HG02970 (cell line): Measurements from ENCODE around the gene CCL19.
"Not testable (repeated sequence)": the region's sequence is repeated elsewhere in the genome, so short reads cannot be mapped to it uniquely, and the experiment has no call there.

Experiments
- ATAC-seq: cut with Tn5 transposase; IDR thresholded peaks from one replicate; pipeline ENCODE4 v1.9.1; 2021; ENCODE audit warnings: mild to moderate bottlenecking, moderate library complexity, moderate number of reproducible peaks; ENCODE audit not compliant: unreplicated experiment, low FRiP score

CCL19 gene

GRCh38 chr9:34690983-34691935 is at the start of gene CCL19:
Gene CCL19, minus strand, starts transcription at chr9:34691276. Its CDS starts 137 bp downstream, at chr9:34691139.
- ATAC-seq: no peak

- not testable (repeated sequence) for ATAC-seq
Measured at GRCh38 chr9:34740176-34740575, 49.1 kb upstream of the CCL19 start.

GRCh38 chr9:34737677-34738260 is 46.7 kb upstream of the CCL19 start:
- ATAC-seq: no peak

- no peak for ATAC-seq
Measured at GRCh38 chr9:34734720-34735119, 43.6 kb upstream of the CCL19 start.

- ATAC-seq: no peak
Measured at GRCh38 chr9:34732886-34733285, 41.8 kb upstream of the CCL19 start.

- ATAC-seq: no peak
Measured at GRCh38 chr9:34732478-34732877, 41.4 kb upstream of the CCL19 start.

- ATAC-seq: no peak
Measured at GRCh38 chr9:34723141-34723540, 32.1 kb upstream of the CCL19 start.

GRCh38 chr9:34719769-34720025 is 28.6 kb upstream of the CCL19 start:
- ATAC-seq: not testable (repeated sequence)

- no peak for ATAC-seq
Measured at GRCh38 chr9:34719021-34719768, 28.1 kb upstream of the CCL19 start.

GRCh38 chr9:34717996-34718614 is 27.0 kb upstream of the CCL19 start:
- no peak for ATAC-seq

GRCh38 chr9:34716711-34717110 is 25.6 kb upstream of the CCL19 start:
- no peak for ATAC-seq

- no peak for ATAC-seq
Measured at GRCh38 chr9:34715639-34716215, 24.7 kb upstream of the CCL19 start.

GRCh38 chr9:34714007-34714406 is 22.9 kb upstream of the CCL19 start:
- ATAC-seq: no peak

- ATAC-seq: no peak
Measured at GRCh38 chr9:34712140-34712539, 21.1 kb upstream of the CCL19 start.

- ATAC-seq: no peak
Measured at GRCh38 chr9:34710023-34710422, 18.9 kb upstream of the CCL19 start, which contains the start of gene CCL21. Gene CCL21, minus strand, starts transcription at chr9:34710136. Its CDS starts 70 bp downstream, at chr9:34710066.

- no peak for ATAC-seq
Measured at GRCh38 chr9:34709196-34709978, 18.3 kb upstream of the CCL19 start.

GRCh38 chr9:34707130-34707529 is 16.1 kb upstream of the CCL19 start:
- no peak for ATAC-seq

GRCh38 chr9:34701769-34702736 is 11.0 kb upstream of the CCL19 start:
- no peak for ATAC-seq
